HG02870 (cell line): ENCODE data around the gene BMERB1.
"Not testable (repeated sequence)": the region's sequence is repeated elsewhere in the genome, so short reads cannot be mapped to it uniquely, and the experiment has no call there.

Experiments used
- ATAC-seq: cut with Tn5 transposase; IDR thresholded peaks from one replicate; pipeline ENCODE4 v1.9.1; 2021; ENCODE audit warnings: mild to moderate bottlenecking, moderate library complexity; ENCODE audit not compliant: unreplicated experiment

Gene BMERB1

DNA sequence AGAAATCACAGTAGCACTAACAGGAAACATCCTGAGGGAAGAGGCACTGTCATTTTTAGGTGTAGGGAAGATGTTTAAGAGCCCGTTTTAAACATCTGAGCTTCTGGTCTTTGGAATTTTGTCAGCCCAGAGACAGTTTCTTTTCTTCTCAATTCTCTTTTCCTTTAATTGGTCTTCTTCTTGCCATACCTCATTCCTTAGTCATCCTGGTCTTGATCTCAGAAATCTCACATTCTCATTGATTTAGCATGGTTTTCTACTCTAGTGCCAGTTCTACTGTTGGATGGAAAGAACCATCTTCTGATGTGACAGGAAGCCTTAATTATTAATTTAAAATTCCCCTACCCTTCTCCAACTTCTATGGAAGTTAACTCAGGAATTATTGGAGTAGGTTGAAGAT lies 25.4 kb downstream of the BMERB1 start:
- no peak for ATAC-seq

DNA sequence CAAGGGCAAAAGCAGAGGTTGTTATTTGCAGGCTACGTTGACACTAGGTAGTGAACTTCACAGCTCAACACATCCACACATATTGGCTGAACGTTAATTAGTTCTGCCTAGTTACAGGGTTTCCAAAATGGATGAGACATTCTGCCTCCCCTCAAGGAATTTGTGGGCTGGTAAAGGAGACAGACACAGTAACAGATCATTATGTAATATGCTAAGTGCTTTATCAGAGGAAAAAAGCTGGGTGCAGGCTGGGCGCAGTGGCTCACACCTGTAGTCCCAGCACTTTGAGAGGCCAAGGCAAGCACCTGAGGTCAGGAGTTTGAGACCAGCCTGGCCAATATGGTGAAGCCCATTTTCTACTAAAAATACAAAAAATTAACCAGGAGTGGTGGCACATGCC lies 26.2 kb downstream of the BMERB1 start:
- no peak for ATAC-seq

GRCh38 chr16:15461376-15461775 lies 27.0 kb downstream of the BMERB1 start:
- ATAC-seq: no peak

DNA sequence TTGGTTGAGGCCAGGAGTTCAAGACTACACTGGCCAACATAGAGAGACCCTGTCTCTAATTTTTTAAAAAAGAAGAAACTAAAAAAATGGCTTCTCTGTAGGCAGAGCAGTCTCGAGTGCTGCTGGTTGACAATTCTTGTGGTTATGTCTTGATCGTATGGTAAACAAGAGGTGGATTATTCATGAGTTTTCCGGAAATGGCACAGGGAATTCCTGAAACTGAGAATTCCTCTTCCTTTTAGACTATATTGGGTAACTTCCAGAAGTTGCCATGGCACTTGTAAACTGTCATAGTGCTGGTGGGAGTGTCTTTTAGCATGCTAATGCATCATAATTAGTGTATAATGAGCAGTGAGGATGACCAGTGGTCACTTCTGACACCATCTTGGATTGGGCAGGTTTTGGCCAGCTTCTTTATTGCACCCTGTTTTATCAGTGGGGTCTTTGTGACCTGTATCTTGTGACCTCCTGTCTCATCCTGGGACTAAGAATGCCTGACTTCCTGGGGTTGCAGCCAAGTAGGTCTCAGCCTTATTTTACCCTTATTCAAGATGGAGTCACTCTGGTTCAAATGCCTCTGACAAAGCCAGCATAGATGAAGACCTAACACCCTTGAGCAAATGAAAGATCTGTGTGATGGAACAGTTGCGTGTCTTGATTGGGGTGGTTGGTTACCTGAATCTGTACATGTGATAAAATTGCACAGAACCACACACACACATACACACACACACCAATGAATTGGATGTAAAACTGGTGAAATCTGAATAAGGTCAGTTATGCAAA lies 30.2 kb downstream of the BMERB1 start:
- no peak for ATAC-seq

DNA sequence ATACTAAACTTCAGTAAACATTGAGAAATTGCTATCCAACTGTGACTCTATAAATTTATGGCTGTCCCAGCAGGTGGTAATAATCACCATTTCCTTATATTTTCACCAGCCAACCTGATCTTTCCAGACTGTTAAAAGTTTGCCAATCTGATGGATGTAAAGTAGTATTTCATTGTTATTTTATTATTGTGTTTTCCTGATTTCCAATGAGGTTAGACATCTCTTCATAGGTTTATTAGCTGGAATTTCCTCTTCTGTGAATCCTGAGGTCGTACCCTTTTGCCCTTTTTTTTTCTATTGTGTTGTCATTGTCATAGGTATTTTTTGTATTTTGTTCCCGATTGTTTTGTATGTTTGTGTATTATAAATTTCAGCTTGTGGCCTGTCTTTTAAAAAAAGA lies 31.7 kb downstream of the BMERB1 start:
- ATAC-seq: no peak

- ATAC-seq: no peak
These were observed 32.7 kb downstream of the BMERB1 start for GRCh38 chr16:15466886-15467781.

GRCh38 chr16:15476971-15477370 lies 42.6 kb downstream of the BMERB1 start:
- ATAC-seq: not testable (repeated sequence)

DNA sequence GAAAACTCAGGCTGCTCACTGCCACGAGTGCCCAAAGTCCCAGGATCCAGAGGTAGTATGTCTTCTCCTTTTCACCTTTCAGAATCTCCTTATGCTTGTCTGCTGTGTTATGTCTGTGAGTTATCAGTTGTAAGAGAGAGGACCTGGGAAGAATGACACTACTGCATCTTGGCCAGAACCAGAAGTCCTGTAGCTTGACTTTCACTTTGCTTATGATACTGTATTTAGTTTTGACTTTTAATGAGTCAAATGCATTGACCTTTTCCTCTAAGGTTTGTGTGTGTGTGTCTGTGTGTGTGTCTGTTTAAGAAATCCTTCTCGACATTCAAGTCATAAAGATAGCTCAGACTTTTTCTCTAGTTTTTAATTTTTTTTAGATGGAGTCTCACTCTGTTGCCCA lies 43.4 kb downstream of the BMERB1 start:
- no peak for ATAC-seq

DNA sequence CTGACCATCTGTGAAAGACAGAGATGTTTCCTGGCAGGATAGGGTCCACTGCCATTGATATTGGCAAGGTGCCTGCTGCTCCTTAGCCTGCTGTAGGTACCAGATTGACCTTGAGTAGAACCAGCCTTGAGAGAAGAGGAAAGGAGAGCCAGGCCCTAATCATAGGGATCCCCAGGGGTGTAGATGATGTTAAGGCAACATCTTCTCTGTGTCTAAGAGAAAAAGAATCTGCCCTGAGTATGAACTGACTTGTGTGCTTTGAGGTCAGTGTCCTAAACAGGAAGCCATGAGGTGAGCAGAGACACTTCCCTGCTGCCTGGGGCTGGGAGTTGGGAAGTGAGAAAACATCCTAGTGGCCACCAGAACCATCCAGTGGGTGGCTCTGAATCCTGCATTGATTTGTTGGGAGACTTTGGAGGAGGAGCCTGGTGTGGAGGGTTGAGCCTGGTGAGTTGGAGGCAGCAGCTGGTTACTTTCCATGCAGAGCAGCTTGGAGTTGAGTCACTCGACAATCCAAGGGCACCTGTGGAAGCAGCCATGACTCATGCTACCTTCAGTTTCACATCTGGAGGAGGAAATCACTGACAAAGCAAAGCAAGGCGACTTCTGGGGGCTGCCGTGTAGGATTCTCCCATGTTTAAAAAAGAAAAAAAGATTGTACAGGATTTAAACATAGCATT lies 47.8 kb downstream of the BMERB1 start:
- ATAC-seq: no peak

GRCh38 chr16:15482748-15483298 lies 48.4 kb downstream of the BMERB1 start:
- ATAC-seq: no peak

DNA sequence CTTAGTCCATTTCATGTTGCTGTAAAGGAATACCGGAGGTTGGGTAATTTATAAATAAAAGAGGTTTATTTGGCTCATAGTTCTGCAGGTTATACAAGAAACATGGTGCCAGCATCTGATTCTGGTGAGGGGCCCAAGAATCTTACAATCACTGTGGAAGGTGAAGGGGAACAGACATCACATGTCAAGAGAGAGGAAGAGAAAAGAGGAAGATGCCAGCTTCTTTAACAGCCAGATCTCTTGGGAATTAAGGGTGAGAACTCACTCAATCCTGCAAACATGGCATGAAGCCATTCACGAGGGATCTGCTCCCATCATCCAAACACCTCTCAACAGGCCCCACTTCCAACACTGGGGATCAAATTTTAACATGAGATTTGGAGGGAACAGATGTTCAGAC lies 49.5 kb downstream of the BMERB1 start:
- no peak for ATAC-seq

- ATAC-seq: no peak
These were observed 50.3 kb downstream of the BMERB1 start for GRCh38 chr16:15484662-15485061.

GRCh38 chr16:15485175-15485574 lies 50.8 kb downstream of the BMERB1 start:
- no peak for ATAC-seq

- no peak for ATAC-seq
These were observed 52.3 kb downstream of the BMERB1 start for GRCh38 chr16:15486661-15487060.

- no peak for ATAC-seq
These were observed 53.2 kb downstream of the BMERB1 start for GRCh38 chr16:15487336-15488284.

GRCh38 chr16:15489016-15489415 lies 54.6 kb downstream of the BMERB1 start:
- ATAC-seq: no peak

DNA sequence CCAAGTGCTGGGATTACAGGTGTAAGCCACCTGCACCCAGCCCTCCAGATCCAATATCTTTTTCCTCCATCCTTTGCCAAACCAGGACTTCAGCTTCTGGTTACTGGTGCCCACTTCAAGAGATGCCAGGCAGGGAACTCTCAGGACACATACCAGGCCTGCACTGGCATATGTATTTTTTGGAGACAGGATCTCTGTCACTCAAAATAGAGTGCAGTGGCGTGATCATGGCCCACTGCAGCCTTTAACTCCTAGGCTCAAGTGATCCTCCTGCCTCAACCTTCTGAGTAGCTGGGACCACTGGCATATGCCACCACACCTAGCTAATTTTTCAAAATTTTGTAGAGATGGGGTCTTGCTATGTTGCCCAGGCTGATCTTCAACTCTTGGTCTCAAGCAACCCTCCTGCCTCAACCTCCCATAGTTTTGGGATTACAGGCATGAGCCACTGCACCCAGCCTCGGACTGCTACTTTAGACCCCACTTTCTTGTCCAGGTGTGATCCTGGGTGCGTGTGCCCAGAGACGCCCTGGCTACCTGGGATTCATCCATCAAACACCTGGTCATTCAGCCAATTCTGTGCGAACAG lies 55.8 kb downstream of the BMERB1 start:
- ATAC-seq: no peak

DNA sequence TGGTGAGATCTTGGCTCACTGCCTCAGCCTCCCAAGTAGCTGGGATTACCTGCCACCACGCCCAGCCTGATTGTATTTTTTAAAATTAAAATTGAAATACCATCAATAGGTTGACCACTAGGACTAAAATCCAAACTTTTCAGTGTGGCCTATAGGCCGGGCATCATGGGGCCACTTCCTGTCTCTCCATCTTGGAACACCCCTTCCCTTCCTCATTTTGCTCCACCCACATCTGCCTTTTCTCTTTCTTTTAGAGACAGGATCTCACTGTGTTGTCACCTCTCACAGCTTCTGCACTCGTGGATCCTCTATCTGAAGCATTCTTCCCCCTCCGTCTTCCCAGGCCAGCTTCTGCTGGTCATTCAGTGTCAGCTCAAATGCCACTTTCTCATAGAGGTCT lies 57.0 kb downstream of the BMERB1 start:
- ATAC-seq: no peak

GRCh38 chr16:15492091-15492740 lies 57.8 kb downstream of the BMERB1 start:
- no peak for ATAC-seq
